ENCODE results near the gene CCS. TPM values are rescaled to one million over a fixed set of nuclear protein-coding genes. Genes with fewer than 3 reads are reported as not detected.

The CCS gene
- total and polyA plus RNA-seq, 9 of the 15 experiments (the other 6 are each of a cell fraction or from before 2014, with no cell fraction given), result 1.1 to 46.6 (median 26.8) TPM

- no peak for TF ChIP-seq MAFK (IDR thresholded peaks at IDR 0.05; ENCODE audit: low read length)
- no peak for TF ChIP-seq ZNF318 (IDR thresholded peaks at IDR 0.05; ENCODE audit: borderline replicate concordance in 1 of 2, low read depth in 1 of 2)
- TF ChIP-seq TCF3 (CRISPR knock-in tag; IDR thresholded peaks at IDR 0.05), result peak; percentile 2
- 0 out of 2 replicates have a peak, but pooled peaks have one; percentile 6 for TF ChIP-seq ZFP1 (CRISPR knock-in tag; IDR thresholded peaks at IDR 0.05)
- TF ChIP-seq NR1H2 (CRISPR knock-in tag; IDR thresholded peaks at IDR 0.05), result peak; percentile 72; the same call in 1 of the 2 replicates
- 0 out of 2 replicates have a peak, but pooled peaks have one; percentile 7 for TF ChIP-seq PHF21A (IDR thresholded peaks at IDR 0.05; ENCODE audit: borderline replicate concordance, low read depth)
- no peak for TF ChIP-seq ZNF699 (CRISPR knock-in tag; IDR thresholded peaks at IDR 0.05; ENCODE audit: insufficient replicate concordance)
- TF ChIP-seq SUPT5H (IDR thresholded peaks at IDR 0.05), result peak; percentile 100
- TF ChIP-seq HDAC1 (IDR thresholded peaks at IDR 0.05), result peak in 1 of 2 experiments; percentile 87; a peak in 2 of 4 replicates
- peak; percentile 86; the same call in 1 of the 2 replicates for TF ChIP-seq MTA3 (IDR thresholded peaks at IDR 0.05; ENCODE audit: borderline replicate concordance)
- no peak for TF ChIP-seq TRIM25 (IDR thresholded peaks at IDR 0.05; ENCODE audit: borderline replicate concordance)
- TF ChIP-seq CTCFL (IDR thresholded peaks at IDR 0.05; ENCODE audit: borderline replicate concordance, insufficient read depth, low read depth, low read length, poor library complexity, severe bottlenecking), result no peak
- no peak for TF ChIP-seq HSF4 (CRISPR knock-in tag; IDR thresholded peaks at IDR 0.05; ENCODE audit: borderline replicate concordance)
- TF ChIP-seq NFRKB (IDR thresholded peaks at IDR 0.05; ENCODE audit: low read depth), result peak; percentile 91
These were observed 23.6 kb downstream of the CCS start, which contains the start of gene RBM14 (continued) for GRCh38 chr11:66616379-66617154.
